GM18867 (cell line): ENCODE data around the gene ZRANB1.
A peak's percentile ranks its signal among the peaks of the same experiment; 100 is the strongest.

Source experiments
- ATAC-seq: cut with Tn5 transposase; IDR thresholded peaks from one replicate; pipeline ENCODE4 v1.9.1; 2021; ENCODE audit warnings: mild to moderate bottlenecking, moderate library complexity; ENCODE audit not compliant: unreplicated experiment

Gene ZRANB1

DNA sequence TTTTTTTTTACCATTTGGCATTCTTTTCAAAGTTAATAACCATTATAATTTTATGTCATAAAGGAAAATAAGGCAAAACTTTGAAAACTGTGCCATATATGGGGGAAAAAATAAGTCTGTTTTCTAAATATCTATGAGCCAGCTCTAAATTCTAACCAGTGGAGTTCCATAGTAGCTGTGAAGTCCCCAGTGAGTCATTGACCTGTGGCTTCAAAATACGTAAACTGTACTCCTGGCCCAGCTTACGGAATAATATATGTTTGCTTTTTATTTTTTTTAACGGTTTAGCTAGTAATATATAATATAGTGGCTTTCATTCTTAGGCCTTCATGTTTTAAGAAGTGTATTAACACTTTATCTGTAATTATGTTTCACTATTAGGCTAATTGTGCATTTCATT is 20.5 kb downstream of the ZRANB1 start:
- no peak for ATAC-seq

GRCh38 chr10:124963866-124964720 is 22.2 kb downstream of the ZRANB1 start:
- ATAC-seq: no peak

GRCh38 chr10:124966008-124966407 is 24.1 kb downstream of the ZRANB1 start:
- ATAC-seq: no peak

GRCh38 chr10:124967255-124967654 is 25.3 kb downstream of the ZRANB1 start:
- ATAC-seq: no peak

DNA sequence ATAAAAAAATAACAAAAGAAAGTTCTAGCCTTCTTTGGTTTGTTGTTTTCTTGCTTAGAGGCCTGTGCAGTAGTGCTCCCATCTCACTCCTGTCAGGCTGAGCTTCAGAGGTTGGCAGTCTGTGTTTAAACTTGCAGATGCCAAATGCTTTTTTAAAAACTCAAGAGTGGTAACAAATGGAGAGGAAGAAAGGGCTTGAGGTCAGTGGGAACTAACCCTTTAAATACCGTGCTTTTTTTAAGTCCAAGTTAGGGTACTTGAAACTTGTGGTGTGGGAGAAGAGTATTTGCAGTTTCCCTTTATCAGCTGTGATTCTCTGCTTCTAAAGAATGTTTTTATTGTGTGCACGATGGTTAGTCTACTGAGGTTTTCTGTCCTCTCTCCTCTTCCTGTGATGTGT is 29.4 kb downstream of the ZRANB1 start:
- peak; percentile 35 for ATAC-seq

GRCh38 chr10:124972637-124973036 is 30.7 kb downstream of the ZRANB1 start:
- ATAC-seq: no peak

DNA sequence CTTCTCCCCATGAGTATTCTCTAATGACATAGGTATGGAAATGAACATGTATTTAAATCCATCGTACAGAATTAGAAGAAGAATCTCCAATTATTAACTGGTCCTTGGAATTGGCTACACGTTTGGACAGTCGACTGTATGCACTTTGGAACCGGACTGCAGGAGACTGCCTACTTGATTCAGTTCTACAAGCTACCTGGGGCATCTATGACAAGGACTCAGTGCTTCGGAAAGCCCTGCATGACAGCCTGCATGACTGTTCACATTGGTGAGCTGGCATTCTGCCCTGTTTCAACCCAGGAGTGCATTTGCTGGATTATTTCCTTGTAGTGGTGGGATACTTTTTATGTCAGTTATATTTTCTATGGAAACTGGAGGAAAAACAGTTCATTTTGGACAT is 32.2 kb downstream of the ZRANB1 start:
- ATAC-seq: no peak

DNA sequence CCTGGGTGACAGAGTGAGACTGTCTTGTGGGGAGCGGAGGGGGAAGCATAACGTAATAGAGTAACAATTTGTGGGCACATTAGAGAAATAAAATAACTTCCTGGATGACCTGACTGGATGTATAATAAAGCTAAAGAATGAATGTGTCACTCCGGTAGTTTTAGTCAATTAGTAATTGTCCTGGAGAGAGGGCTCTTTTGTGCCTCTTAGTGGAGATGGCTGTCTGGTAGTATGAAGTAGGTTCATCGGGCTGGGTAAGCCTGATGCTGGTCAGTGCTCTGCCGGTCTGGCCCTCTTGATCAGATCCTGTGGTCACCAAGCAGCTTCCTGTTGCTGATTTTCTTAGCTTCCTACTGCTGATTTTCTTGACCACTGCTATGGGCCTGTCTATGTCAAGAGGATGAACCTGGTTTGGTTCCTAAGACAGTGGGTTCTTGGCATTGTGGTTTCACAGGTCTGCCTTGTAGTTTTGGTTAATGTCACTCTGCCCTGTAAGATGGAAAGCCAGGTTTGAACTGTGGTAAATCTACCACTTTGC is 34.1 kb downstream of the ZRANB1 start:
- ATAC-seq: peak; percentile 93

DNA sequence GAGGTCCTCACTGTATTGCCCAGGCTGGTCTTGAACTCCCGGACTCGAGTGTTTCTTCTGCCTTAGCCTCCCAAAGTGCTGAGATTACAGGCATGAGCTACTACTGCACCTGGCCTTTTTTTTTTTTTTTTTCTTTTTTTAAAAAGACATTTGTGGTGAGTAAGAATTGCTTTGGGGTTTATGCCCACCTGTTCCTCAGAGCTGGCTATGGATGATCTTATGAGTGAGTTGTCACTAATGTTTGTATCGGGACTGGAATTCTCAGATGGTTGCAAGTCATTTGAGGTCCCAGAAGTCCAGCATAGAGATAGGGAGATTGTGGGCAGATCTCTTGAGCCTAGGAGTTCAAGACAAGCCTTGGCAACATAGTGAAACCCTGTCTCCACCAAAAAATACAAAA is 35.2 kb downstream of the ZRANB1 start:
- ATAC-seq: no peak

GRCh38 chr10:124977648-124978375 is 35.9 kb downstream of the ZRANB1 start:
- no peak for ATAC-seq

GRCh38 chr10:124978376-124978725 is 36.4 kb downstream of the ZRANB1 start:
- no peak for ATAC-seq

GRCh38 chr10:124983321-124983720 is 41.4 kb downstream of the ZRANB1 start:
- ATAC-seq: no peak

GRCh38 chr10:124984376-124984775 is 42.5 kb downstream of the ZRANB1 start:
- no peak for ATAC-seq

- ATAC-seq: no peak
Observed at GRCh38 chr10:124985162-124985561, 43.2 kb downstream of the ZRANB1 start.

DNA sequence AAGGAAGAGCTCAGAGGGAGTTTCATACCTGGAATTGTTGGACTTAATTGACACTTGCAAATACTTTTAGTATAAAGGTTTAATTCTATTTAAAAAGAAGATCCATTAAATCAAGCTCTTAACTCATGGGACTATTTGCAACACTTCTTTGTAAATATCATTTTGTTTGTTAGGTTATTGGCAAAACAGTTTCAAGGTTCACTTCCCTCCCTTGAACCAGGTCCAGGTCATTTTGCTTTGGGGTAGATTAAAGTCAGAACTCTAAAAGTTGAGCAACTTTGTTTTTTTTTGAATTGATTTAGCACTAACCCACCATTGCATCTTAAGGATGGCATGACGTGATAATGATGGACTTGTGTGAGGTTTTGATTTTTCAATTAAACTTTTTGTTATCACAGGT is 45.9 kb downstream of the ZRANB1 start:
- ATAC-seq: no peak

DNA sequence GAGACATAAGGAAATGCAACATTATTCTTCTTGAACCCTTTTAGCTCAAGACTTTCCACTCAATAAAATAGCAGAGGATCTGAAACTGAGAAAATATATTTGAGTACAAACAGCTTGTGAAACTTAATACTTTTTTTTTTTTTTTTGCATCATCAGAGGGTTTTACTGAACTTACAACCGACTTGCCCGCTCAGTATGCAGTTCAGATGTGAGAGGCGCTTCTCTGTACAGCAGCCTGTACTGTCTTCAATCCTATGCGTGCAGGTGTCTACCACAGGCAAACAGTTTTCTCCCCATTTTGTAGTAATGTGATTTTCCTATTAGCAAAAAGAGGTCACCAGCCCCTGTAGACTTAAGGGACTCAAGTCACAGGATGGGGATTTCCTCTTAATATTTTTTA is 46.8 kb downstream of the ZRANB1 start:
- ATAC-seq: peak; percentile 60

DNA sequence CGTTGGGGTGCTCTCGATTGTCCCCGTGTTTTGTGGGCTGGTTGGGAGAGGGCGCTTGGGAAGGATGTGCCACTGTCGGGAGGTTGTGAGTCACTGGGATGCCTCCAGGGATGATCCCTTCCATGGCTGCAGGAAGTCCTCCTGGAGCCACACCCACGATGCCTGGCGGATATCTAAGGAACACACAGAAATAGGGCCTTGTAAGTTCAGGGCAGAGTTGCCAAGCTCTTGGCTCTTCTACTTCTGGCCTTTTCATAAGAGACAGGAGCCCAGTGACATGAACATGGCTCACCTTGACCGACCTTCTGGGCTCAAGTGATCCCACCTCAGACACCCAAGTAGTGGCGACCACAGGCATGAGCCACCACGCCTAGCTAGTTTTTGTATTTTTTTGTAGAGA is 47.6 kb downstream of the ZRANB1 start:
- ATAC-seq: no peak

- ATAC-seq: no peak
Observed at GRCh38 chr10:124990671-124991625, 49.0 kb downstream of the ZRANB1 start.

DNA sequence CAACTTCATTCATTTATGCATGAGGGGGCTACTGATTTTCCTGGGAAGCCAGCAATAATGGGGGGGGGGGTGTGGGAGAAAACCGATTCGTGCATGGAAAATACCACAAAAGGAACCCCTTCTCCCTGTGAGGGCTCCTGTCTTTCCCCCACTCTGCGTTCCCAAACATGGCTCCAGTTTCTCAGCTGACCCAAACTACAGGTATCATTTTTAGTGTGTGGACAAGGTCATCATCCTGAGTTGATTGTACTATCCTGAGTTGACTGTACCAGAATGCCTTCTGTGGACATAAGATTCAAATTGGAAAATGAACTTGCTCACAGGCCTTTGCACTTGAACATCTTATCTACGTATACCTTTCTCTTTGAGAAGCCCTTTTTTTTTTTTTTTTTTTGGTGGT is 49.9 kb downstream of the ZRANB1 start:
- no peak for ATAC-seq

DNA sequence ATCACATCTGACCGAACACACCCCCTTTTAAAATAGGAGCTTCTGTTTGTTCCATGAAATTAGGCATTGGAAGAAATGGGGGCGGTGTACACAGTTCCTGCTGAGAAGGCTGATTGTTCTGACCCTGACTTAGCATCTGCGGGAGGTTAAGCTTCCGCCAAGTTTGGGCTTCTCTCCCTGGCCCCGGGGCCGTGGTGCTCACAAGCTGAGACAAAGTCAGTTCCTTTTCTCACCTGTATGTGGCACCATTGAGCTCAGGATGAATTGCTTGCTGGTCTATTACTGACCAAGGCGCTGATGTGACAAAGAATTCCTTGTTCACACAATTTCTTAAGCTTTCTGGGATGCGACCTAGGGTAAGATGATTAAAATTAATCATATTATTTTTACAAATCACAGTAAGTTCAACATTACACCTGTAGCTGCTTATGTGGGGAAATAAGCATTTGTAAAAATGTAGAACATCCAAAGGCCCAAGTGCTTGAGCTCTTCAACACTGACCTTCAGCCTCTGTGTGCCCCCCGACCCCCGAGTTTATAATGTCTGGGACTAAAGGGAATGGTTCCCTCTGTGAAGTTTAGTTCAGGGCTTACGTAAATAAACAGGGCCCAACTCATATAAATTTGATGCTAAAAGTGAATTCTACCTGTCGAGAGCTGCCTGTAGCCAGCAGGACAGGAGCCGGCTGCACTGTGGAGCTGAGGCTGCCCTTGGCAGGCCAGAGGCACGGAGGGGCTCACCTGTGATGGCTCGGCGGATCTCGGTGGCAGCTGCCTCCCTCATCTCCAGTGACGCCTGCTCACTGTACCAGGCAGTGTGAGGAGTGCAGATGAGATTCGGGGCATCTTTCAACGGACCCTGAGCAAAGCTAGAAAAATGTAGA is 50.8 kb downstream of the ZRANB1 start:
- peak; percentile 64 for ATAC-seq
